ENCODE measurements around the gene SF3B4.
A peak's percentile ranks its signal among the peaks of the same experiment; 100 is the strongest.

SF3B4 gene

DNA sequence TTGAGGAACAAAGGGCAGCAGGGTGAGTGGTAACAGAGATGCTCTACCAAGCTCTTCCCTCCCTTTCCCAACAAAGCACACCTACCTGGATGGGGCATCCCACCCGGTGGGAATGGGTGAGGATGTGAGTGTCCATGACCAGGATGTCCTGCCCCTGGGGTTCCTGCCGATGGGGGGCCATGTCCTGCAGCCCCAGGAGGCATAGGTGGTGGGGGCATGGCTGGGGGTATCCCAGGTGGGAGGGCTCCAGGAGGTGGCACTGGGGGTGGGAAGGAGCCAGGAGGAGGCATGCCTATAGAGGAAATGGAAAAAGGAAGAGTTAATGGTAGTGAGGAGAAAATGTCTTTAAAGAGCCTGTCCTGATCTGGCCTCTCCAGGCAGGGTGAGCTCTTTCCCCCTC is 1.9 kb downstream of the SF3B4 start:
- H3K4me3 ChIP-seq (ENCODE audit: low read depth in 1 of 5, low read length in 5 of 5) = no peak overlapping the region
- no peaks in the 10 kb centered on the region for H3K9me3 ChIP-seq (ENCODE audit: control insufficient read depth in 5 of 5, low read length in 5 of 5)
- H3K27me3 ChIP-seq (ENCODE audit: control insufficient read depth in 5 of 5, insufficient read depth in 4 of 5, low read length in 5 of 5) = no peaks in the 10 kb centered on the region
- no peak overlapping the region for H3K27ac ChIP-seq (ENCODE audit: low read depth, low read length)
- H3K4me1 ChIP-seq (ENCODE audit: control insufficient read depth in 5 of 5, insufficient read depth in 5 of 5, low read length in 5 of 5) = peaks cover 6 to 30% (median 28%) of the 10 kb centered on the region in 5 donors
- H3K9ac ChIP-seq (ENCODE audit: low read length in 5 of 5) = no peak overlapping the region
- H3K36me3 ChIP-seq (ENCODE audit: control insufficient read depth in 5 of 5, insufficient read depth in 5 of 5, low read length in 5 of 5) = peaks cover 24 to 45% (median 42%) of the 10 kb centered on the region in 5 donors

DNA sequence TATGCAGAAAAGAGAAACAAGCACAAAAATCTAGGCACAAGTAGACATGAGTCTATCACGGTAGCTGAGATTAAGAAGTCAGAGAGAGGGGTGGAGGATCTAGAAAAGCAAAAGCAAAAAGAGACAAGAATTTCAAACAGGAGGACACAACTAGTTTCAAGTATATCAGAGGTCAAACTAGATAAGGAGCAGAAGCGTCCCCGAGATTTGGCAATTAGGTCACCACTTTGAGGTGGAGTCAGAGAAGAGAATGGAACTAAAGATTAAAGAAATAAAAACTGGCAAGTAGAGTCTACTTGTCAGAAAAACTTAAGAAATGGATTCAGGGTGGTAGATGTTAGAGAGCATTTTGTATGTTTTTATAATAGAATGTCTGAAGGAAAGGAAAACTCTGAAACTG is 2.3 kb downstream of the SF3B4 start:
- Histone ChIP-seq H3K36me3 (ENCODE audit: control insufficient read depth in 5 of 5, insufficient read depth in 5 of 5, low read length in 5 of 5) (peaks cover 24 to 45% (median 42%) of the 10 kb centered on the region in 5 donors), H3K4me1 (ENCODE audit: control insufficient read depth in 5 of 5, insufficient read depth in 5 of 5, low read length in 5 of 5) (peaks cover 6 to 30% (median 28%) of the 10 kb centered on the region in 5 donors), H3K27ac (ENCODE audit: low read depth, low read length) (no peak overlapping the region), H3K9me3 (ENCODE audit: control insufficient read depth in 5 of 5, low read length in 5 of 5) (no peaks in the 10 kb centered on the region), H3K4me3 (ENCODE audit: low read depth in 1 of 5, low read length in 5 of 5) (no peak overlapping the region), H3K9ac (ENCODE audit: low read length in 5 of 5) (peak overlapping the region in 1 of 5 donors; percentile 24), H3K27me3 (ENCODE audit: control insufficient read depth in 5 of 5, insufficient read depth in 4 of 5, low read length in 5 of 5) (no peaks in the 10 kb centered on the region)

- Histone ChIP-seq H3K9ac (ENCODE audit: low read length in 5 of 5) (no peak overlapping the region), H3K4me1 (ENCODE audit: control insufficient read depth in 5 of 5, insufficient read depth in 5 of 5, low read length in 5 of 5) (peaks cover 6 to 33% (median 26%) of the 10 kb centered on the region in 5 donors), H3K36me3 (ENCODE audit: control insufficient read depth in 5 of 5, insufficient read depth in 5 of 5, low read length in 5 of 5) (peaks cover 24 to 45% (median 42%) of the 10 kb centered on the region in 5 donors), H3K27ac (ENCODE audit: low read depth, low read length) (no peak overlapping the region), H3K4me3 (ENCODE audit: low read depth in 1 of 5, low read length in 5 of 5) (no peak overlapping the region), H3K27me3 (ENCODE audit: control insufficient read depth in 5 of 5, insufficient read depth in 4 of 5, low read length in 5 of 5) (no peaks in the 10 kb centered on the region), H3K9me3 (ENCODE audit: control insufficient read depth in 5 of 5, low read length in 5 of 5) (no peaks in the 10 kb centered on the region)
These were observed 4.0 kb downstream of the SF3B4 start for GRCh38 chr1:149923626-149924025.

DNA sequence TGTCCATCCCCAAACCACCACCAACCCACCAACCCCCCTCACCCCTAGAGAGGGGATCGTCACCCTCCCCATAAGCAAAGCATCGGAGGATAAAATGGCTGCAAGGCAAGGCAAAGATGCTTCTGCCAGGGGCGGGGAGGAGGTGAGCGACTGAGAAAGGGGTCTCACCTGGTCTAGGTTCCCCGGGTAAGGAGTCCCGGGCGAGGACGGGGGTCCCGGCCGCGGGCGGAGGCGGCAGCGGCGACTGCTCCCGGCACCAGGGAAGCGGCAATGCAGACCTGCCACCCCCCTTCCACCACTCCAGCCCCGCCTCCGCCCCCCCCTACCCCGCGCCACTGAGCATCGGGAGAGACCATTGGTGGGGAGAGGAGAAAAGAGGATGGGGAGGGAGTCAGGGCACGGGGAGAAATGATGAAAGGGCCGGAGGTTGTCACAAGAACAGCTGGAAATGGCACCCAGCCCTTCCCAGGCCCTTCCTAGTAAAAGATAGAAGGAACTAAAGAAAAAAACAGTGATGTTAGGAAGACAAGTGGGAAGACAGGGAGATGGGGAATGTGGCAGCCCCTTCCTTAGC is 9.9 kb downstream of the SF3B4 start, which contains the start of gene SV2A:
SV2A (minus strand) TSS at position 274 of the 574 bp plus-strand sequence. CDS start 4,004 bp downstream, outside the sequence.
- no peak within 1 kb of the TSS for H3K27ac ChIP-seq (ENCODE audit: low read depth, low read length)
- H3K4me1 ChIP-seq (ENCODE audit: control insufficient read depth in 5 of 5, insufficient read depth in 5 of 5, low read length in 5 of 5) = peaks cover 0 to 4% (median 0%) of the 10 kb centered on the region in 5 donors
- H3K27me3 ChIP-seq (ENCODE audit: control insufficient read depth in 5 of 5, insufficient read depth in 4 of 5, low read length in 5 of 5) = peaks cover 5 to 20% (median 9%) of the 10 kb centered on the region in 5 donors
- no peak within 1 kb of the TSS for H3K9ac ChIP-seq (ENCODE audit: low read length in 5 of 5)
- H3K9me3 ChIP-seq (ENCODE audit: control insufficient read depth in 5 of 5, low read length in 5 of 5) = no peaks in the 10 kb centered on the region
- H3K36me3 ChIP-seq (ENCODE audit: control insufficient read depth in 5 of 5, insufficient read depth in 5 of 5, low read length in 5 of 5) = peaks cover 4 to 5% (median 4%) of the 10 kb centered on the region in 5 donors
- H3K4me3 ChIP-seq (ENCODE audit: low read depth in 1 of 5, low read length in 5 of 5) = peak within 1 kb of the TSS in 1 of 5 donors; percentile 5

DNA sequence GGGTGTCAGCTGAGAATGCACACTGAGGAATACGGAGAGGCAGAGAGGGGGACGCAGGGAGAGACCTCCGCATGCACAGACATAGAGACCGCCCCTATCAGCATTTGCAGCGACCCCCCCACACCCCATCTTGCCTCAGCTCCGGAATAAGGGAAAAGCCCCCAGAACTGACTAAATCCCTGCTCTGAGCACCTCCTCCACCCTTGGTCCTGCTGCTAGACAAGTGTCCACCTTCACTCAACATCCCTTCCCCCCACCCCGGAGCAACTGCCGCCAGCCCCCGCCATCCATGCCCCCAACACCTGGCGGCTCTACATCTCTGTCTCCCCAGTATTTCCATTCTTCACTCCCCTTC is 10.7 kb downstream of the SF3B4 start:
- Histone ChIP-seq H3K4me3 (ENCODE audit: low read depth in 1 of 5, low read length in 5 of 5) (no peak overlapping the region), H3K36me3 (ENCODE audit: control insufficient read depth in 5 of 5, insufficient read depth in 5 of 5, low read length in 5 of 5) (peaks cover 0 to 3% (median 0%) of the 10 kb centered on the region in 5 donors), H3K4me1 (ENCODE audit: control insufficient read depth in 5 of 5, insufficient read depth in 5 of 5, low read length in 5 of 5) (peaks cover 0 to 4% (median 0%) of the 10 kb centered on the region in 5 donors), H3K9ac (ENCODE audit: low read length in 5 of 5) (no peak overlapping the region), H3K9me3 (ENCODE audit: control insufficient read depth in 5 of 5, low read length in 5 of 5) (no peaks in the 10 kb centered on the region), H3K27me3 (ENCODE audit: control insufficient read depth in 5 of 5, insufficient read depth in 4 of 5, low read length in 5 of 5) (peaks cover 5 to 20% (median 9%) of the 10 kb centered on the region in 5 donors), H3K27ac (ENCODE audit: low read depth, low read length) (no peak overlapping the region)

DNA sequence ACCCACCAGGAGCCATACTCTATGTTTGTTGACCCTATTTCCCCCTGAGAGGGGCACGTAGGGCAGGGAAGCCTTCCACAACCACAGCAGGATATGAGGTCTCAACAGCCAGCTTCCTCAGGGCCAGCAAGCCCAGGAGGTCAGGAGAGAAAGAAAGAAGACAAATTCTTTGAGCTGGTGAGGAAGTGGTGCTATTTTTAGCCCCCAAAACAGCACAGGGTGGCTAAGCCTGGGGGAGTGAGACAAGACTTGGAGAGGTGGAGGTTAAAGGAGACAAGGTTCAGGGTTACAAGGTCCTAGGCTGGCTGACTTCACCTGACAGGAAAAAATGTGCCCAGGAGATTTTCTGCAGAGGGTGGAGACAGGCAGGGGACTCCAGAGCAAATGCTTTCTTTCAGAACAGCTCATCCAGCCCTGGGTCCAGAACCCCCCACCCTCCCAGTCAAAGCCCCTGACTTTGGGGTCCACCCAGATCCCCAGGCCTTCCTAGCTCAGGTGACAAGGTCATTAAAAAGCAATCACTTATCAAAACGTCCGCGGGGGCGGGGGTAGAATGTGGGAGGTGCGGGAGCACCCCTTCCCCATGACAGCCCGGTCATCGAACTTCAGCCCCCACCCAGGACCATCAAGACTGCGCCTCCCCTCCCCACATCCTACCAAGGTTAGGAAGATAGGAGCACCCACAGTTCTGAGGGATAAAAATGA is 11.3 kb downstream of the SF3B4 start:
- peaks cover 5 to 20% (median 9%) of the 10 kb centered on the region in 5 donors for H3K27me3 ChIP-seq (ENCODE audit: control insufficient read depth in 5 of 5, insufficient read depth in 4 of 5, low read length in 5 of 5)
- no peak overlapping the region for H3K27ac ChIP-seq (ENCODE audit: low read depth, low read length)
- H3K36me3 ChIP-seq (ENCODE audit: control insufficient read depth in 5 of 5, insufficient read depth in 5 of 5, low read length in 5 of 5) = no peaks in the 10 kb centered on the region
- no peak overlapping the region for H3K9ac ChIP-seq (ENCODE audit: low read length in 5 of 5)
- no peaks in the 10 kb centered on the region for H3K9me3 ChIP-seq (ENCODE audit: control insufficient read depth in 5 of 5, low read length in 5 of 5)
- peaks cover 0 to 4% (median 0%) of the 10 kb centered on the region in 5 donors for H3K4me1 ChIP-seq (ENCODE audit: control insufficient read depth in 5 of 5, insufficient read depth in 5 of 5, low read length in 5 of 5)
- H3K4me3 ChIP-seq (ENCODE audit: low read depth in 1 of 5, low read length in 5 of 5) = no peak overlapping the region

DNA sequence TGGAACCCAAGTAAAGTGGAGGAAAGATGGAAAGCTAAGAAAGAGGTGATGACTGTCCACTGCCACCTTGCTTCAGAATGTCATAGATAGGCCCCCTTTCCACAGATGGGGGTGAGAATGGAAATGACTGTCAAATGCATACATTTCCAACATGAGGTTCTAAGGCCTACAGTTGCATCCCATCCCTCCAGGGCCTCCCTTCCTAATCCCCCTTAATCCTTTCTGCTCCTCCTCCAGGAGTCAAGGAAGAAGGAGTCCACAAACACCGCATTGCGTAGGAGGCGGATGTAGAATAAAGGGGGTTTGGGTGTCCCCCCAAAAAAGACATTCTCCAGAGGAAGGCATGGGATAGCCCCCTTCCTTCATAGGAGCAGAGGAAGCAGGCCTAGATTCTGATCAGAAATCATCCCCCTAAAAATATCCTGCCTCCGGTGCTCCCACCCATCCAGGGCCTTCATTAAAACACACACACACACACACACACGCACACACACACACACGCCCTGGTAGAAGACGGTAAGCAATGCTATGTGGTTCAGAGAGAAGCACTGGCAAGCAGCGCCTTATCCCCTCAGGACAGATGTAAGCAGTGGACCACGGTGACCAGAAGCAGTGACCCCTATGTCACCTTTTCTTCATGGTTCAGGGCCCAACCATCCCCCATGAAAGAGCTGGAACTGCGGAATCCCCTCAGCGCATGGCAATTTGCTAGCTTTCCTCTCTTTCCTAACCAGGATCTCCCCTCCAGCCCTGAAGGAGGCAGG is 12.0 kb downstream of the SF3B4 start:
- Histone ChIP-seq H3K27me3 (ENCODE audit: control insufficient read depth in 5 of 5, insufficient read depth in 4 of 5, low read length in 5 of 5) (peaks cover 5 to 20% (median 9%) of the 10 kb centered on the region in 5 donors), H3K9ac (ENCODE audit: low read length in 5 of 5) (no peak overlapping the region), H3K27ac (ENCODE audit: low read depth, low read length) (no peak overlapping the region), H3K9me3 (ENCODE audit: control insufficient read depth in 5 of 5, low read length in 5 of 5) (no peaks in the 10 kb centered on the region), H3K4me3 (ENCODE audit: low read depth in 1 of 5, low read length in 5 of 5) (no peak overlapping the region), H3K36me3 (ENCODE audit: control insufficient read depth in 5 of 5, insufficient read depth in 5 of 5, low read length in 5 of 5) (no peaks in the 10 kb centered on the region), H3K4me1 (ENCODE audit: control insufficient read depth in 5 of 5, insufficient read depth in 5 of 5, low read length in 5 of 5) (peaks cover 0 to 4% (median 0%) of the 10 kb centered on the region in 5 donors)

DNA sequence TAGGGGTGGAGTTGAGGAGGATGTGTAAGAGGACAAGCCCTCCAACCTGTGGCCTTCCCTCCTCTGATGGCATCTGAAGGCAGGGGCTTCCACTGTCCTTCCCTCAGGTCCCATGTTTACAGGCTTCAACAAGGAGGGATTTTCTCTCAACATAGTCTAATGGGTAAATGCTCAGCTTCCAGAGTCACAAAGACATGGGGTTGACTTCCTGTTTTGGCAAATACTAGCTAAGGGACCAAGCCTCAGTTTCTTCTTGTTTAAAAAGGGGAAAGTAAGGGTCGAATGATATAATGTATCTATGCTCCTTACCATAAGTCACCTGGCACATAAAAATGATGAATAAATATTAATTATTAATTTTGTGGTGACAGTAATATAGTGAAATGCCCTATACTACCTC is 13.1 kb downstream of the SF3B4 start:
- Histone ChIP-seq H3K36me3 (ENCODE audit: control insufficient read depth in 5 of 5, insufficient read depth in 5 of 5, low read length in 5 of 5) (no peaks in the 10 kb centered on the region), H3K9ac (ENCODE audit: low read length in 5 of 5) (no peak overlapping the region), H3K4me1 (ENCODE audit: control insufficient read depth in 5 of 5, insufficient read depth in 5 of 5, low read length in 5 of 5) (peaks cover 0 to 4% (median 0%) of the 10 kb centered on the region in 5 donors), H3K27ac (ENCODE audit: low read depth, low read length) (no peak overlapping the region), H3K4me3 (ENCODE audit: low read depth in 1 of 5, low read length in 5 of 5) (no peak overlapping the region), H3K27me3 (ENCODE audit: control insufficient read depth in 5 of 5, insufficient read depth in 4 of 5, low read length in 5 of 5) (peaks cover 5 to 22% (median 9%) of the 10 kb centered on the region in 5 donors), H3K9me3 (ENCODE audit: control insufficient read depth in 5 of 5, low read length in 5 of 5) (no peaks in the 10 kb centered on the region)

DNA sequence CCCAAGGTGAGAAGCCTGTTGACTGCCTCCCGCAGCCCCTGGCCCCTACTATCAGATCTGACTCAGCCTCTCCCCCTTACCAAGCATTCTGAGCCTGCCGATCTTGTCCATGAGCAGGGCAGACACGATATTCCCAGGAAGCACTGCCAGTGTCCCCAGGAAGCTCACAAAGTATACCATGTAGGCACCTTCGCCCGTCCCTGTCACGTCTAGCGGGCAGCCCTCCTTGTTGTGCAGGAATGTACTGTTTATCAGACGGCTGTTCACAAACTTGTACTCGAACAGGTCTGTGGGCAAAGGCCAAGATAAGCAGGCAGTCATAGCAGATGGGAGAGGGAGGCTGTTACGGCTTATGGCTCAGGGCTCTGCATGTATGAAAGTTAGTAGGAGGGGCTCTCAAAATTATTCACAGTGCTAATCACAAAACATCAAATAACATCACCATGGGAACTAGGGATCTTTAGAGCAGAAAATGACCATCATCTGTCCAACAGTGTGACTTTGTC is 21.0 kb downstream of the SF3B4 start:
- Histone ChIP-seq H3K4me1 (ENCODE audit: control insufficient read depth in 5 of 5, insufficient read depth in 5 of 5, low read length in 5 of 5) (no peaks in the 10 kb centered on the region), H3K9ac (ENCODE audit: low read length in 5 of 5) (no peak overlapping the region), H3K36me3 (ENCODE audit: control insufficient read depth in 5 of 5, insufficient read depth in 5 of 5, low read length in 5 of 5) (no peaks in the 10 kb centered on the region), H3K4me3 (ENCODE audit: low read depth in 1 of 5, low read length in 5 of 5) (no peak overlapping the region), H3K27me3 (ENCODE audit: control insufficient read depth in 5 of 5, insufficient read depth in 4 of 5, low read length in 5 of 5) (peaks cover 0 to 9% (median 3%) of the 10 kb centered on the region in 5 donors), H3K9me3 (ENCODE audit: control insufficient read depth in 5 of 5, low read length in 5 of 5) (no peaks in the 10 kb centered on the region), H3K27ac (ENCODE audit: low read depth, low read length) (no peak overlapping the region)
